Stimulated activated CD4-positive, alpha-beta T cell treated with anti-CD3 and anti-CD28 coated beads, Interleukin-2, amount 100 ng/mL, for 48 hours (primary cell): ENCODE data around the gene DPF1.
"Not testable (repeated sequence)": the region's sequence is repeated elsewhere in the genome, so short reads cannot be mapped to it uniquely, and the experiment has no call there.

Experiments
- DNase-seq, 2 donors: peaks; one replicate each; pipeline ENCODE4 v3.0.0-alpha.2; 2020

The DPF1 gene

GRCh38 chr19:38224014-38224862, at the start of gene DPF1:
Gene DPF1, minus strand, starts transcription at chr19:38224222. Its CDS starts 80 bp downstream, at chr19:38224142.
- peak; percentile 42 to 52 for DNase-seq

GRCh38 chr19:38273499-38273898, 49.5 kb upstream of the DPF1 start:
- DNase-seq: no peak

- no peak for DNase-seq
Observed at GRCh38 chr19:38270587-38271167, 46.7 kb upstream of the DPF1 start.

GRCh38 chr19:38268539-38268938, 44.5 kb upstream of the DPF1 start:
- no peak for DNase-seq

GRCh38 chr19:38267761-38268483, 43.9 kb upstream of the DPF1 start:
- DNase-seq: no peak

- DNase-seq: no peak
Observed at GRCh38 chr19:38266981-38267597, 43.1 kb upstream of the DPF1 start.

- DNase-seq: no peak
Observed at GRCh38 chr19:38265921-38266429, 42.0 kb upstream of the DPF1 start.

GRCh38 chr19:38265213-38265861, 41.3 kb upstream of the DPF1 start:
- no peak for DNase-seq

- DNase-seq: peak; percentile 14 to 31
Observed at GRCh38 chr19:38264486-38265212, 40.6 kb upstream of the DPF1 start, which contains the start of gene SPINT2. Gene SPINT2, plus strand, starts transcription at chr19:38264573. Its CDS starts 320 bp downstream, at chr19:38264893.

- peak; percentile 56 to 74 for DNase-seq
Observed at GRCh38 chr19:38263689-38264485, 39.9 kb upstream of the DPF1 start.

- no peak for DNase-seq
Observed at GRCh38 chr19:38262585-38263268, 38.7 kb upstream of the DPF1 start.

- DNase-seq: not testable (repeated sequence)
Observed at GRCh38 chr19:38261942-38262341, 37.9 kb upstream of the DPF1 start.

GRCh38 chr19:38255383-38256014, 31.5 kb upstream of the DPF1 start:
- DNase-seq: no peak

- no peak for DNase-seq
Observed at GRCh38 chr19:38253788-38254187, 29.8 kb upstream of the DPF1 start.

- no peak for DNase-seq
Observed at GRCh38 chr19:38252941-38253691, 29.1 kb upstream of the DPF1 start.

GRCh38 chr19:38252385-38252784, 28.4 kb upstream of the DPF1 start:
- DNase-seq: no peak

GRCh38 chr19:38251564-38252051, 27.6 kb upstream of the DPF1 start:
- no peak for DNase-seq

- no peak for DNase-seq
Observed at GRCh38 chr19:38250821-38251563, 27.0 kb upstream of the DPF1 start.
